Suppressor macrophage treated with lipopolysaccharide for 4 hours (primary cell): ENCODE results near the gene FAM163A.
"Not testable (repeated sequence)": the region's sequence is repeated elsewhere in the genome, so short reads cannot be mapped to it uniquely, and the experiment has no call there.

Experiments
- DNase-seq: peaks from one replicate; pipeline ENCODE4 v3.0.0-alpha.2; 2020

FAM163A gene

DNA sequence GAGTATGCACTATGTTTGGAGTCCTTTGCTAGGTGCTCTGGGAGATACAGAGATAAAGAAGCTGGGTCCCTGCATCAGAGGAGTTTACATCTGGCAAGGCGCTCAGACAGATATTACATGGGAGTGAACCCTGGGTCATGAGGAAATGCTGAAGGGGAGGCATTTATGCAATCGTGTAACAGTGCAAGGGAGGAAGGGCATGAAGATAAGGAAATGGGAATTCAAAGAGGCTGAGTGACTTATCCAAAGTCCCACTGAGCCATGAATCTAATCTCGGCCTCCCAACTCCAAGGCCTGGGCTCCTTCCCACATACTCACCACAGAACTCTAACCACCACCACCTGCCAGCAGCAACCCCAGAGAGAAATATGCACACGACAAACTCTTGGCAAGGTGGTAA, 51.6 kb downstream of the FAM163A start:
- DNase-seq, result no peak

DNA sequence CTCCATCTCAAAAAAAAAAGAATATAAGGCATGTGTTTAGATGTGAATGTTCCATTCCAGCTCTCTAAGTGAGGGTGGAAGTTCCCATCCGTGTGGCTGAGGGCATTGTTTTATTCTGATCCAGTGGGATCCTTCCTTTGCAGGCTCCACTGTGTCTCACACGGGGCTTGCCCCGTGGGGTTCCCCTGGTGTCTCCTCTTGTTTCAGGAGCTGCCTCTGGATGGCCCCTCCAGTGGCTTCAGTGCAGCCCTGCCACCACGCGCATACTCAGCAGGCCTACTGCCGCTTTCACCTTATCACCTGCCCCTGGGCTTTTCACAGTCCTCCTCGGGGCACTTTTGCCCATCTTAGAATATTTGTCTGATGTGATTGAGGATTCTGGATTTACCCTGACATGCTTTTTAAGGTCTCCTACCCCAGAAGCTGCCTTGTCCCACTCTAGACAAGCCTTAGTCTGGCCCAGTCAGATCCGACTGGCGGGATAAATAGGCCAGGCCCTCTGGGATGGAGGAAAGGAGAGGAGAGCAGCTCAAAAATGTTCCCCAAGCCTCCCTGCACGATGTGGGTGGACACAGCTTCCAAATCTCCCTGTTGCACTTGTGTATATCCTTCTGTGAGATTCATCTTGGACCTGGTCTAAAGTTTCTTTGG, 55.2 kb downstream of the FAM163A start:
- no peak for DNase-seq

DNA sequence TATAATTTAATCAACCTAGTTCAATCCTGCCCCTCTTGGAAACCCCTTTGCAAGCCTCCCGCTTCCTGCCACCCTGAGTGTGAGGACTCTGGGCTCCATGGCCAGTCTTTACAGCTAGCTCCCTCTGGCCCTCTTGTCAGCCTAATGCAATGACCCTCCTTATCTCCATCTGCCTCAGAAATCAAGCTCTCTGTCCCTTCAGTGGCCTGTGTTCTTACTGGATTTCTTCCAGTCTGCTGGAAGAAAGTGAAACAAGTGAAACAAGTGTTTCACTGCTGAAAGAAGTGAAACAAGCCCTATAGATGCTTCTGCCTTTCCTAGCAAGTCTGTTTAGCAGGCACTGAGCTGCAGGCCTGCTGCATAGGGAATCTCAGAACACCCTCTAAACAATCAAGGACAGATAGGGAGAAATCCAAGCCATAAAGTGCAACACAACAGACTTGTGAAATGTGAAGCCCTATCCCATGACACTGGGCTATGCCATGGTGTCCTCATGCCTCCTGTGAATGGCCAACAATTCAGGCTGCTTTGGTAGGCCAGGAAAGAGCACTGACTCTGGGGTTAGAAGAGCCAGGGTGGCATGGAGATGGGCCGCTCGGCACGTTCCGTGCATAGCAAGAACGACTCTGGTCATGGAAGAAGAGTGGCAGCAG, 55.9 kb downstream of the FAM163A start:
- DNase-seq, result no peak

DNA sequence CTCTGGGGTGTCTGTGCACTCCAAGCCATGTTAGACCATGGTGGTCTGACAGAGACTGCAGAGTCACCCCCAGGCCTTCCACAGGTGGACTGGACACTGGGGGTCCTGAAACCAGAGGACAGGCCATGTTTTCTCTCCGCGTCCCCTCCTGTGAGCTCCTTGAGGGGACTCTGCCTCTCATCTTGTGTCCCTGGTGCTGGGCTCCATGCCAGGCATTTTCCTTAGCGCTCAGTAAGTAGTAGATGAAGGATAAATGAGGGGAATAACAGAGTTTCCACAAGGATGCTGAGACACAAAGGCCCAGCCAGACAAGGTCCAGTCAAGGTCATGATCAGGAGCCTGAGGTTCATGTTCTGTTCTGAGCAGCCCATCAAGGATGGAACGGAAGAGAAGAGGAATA, 57.4 kb downstream of the FAM163A start:
- DNase-seq, result no peak

GRCh38 chr1:179803104-179803503, 60.0 kb downstream of the FAM163A start:
- DNase-seq, result no peak

- DNase-seq, result no peak
Measured at GRCh38 chr1:179803918-179804317, 60.8 kb downstream of the FAM163A start.

DNA sequence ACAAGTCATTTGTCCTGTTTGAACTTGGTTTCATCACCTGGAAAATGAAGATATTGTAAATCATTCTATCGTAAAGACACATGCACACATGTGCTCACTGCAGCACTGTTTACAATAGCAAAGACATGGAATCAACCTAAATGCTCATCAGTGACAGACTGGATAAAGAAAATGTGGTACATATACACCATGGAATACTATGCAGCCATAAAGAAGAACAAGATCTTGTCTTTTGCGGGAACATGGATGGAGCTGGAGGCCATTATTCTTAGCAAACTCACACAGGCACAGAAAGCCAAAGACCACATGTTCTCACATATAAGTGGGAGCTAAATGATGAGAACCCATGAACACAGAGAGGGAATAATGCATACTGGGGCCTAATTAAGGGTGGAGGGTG, 61.3 kb downstream of the FAM163A start:
- not testable (repeated sequence) for DNase-seq

GRCh38 chr1:179805291-179806195, 62.5 kb downstream of the FAM163A start:
- DNase-seq, result no peak

DNA sequence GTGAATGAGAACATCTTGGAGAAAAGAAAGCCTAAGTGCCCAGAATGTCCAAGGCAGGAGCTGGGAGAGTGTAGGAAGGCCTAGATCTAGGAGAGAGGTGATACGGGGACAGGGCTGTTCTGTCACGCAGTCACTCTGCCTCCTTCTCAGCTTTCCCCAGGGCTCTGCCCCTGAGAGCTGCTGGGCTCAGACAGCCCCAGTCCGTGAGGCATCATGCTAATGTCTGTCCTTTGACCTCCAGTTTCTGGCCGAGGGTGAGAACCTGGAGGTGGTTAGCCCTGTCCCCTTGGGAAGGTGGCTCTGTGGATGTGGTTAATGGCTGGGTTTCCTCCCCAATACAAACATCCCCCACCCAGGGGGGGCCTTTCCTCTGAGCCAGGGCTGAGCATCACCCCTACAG, 63.2 kb downstream of the FAM163A start:
- DNase-seq, result no peak

- no peak for DNase-seq
Measured at GRCh38 chr1:179807291-179807690, 64.2 kb downstream of the FAM163A start.

DNA sequence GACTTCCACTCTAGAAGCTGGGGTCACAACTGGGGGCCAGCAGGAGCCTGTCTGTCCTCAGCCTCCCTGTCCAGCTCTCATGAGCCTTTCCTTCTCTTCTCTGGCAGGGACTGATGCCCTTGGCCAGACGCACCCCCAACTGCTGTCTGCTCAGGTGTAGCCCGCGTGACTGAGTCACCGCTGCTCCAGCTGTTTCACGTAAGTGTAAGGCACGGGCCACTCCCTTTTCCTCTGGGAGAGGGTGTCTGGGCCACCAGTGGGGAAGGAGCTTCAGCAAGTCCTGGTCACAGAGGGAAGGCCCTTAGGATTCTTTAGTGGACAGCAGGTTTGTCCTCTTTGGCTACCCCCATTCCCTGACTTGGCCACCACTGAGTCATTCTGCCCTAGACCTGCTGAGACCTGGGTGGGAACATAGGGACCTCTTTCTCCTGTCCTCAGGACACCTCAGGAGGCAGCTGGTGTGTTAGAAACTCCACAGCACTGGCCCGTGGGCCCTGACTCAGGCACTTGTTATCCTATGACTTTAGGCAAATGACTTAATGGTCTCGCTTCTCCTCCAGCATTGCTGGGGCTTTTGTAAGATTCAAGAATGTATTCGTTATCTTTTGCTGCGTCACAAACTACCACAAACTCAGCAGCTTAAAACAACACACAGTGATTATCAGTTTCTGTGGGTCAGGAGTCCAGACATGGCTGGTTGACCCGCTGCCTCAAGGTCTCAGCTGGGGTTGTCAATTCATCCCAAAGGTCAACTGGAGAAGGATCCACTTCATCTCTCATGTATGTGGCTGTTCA, 64.8 kb downstream of the FAM163A start:
- DNase-seq, result no peak

DNA sequence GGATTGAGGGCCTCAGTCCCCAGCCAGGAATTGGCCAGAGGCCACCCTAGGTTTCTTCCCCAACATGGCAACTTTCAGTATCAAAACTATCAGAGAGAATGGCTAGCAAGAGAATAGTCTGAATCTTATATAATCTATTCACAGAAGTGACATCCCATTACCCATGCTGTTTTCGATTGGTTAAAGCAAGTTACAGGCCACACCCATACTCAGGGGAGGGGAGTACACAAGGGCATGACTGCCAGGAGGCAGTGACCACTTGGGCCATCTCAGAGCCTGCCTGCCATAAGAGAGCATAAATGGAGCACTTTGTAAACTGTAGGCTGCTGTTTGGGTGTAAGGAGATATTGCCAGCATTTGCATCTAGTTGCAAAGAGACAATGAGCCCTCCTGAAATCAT, 65.4 kb downstream of the FAM163A start:
- DNase-seq, result no peak

DNA sequence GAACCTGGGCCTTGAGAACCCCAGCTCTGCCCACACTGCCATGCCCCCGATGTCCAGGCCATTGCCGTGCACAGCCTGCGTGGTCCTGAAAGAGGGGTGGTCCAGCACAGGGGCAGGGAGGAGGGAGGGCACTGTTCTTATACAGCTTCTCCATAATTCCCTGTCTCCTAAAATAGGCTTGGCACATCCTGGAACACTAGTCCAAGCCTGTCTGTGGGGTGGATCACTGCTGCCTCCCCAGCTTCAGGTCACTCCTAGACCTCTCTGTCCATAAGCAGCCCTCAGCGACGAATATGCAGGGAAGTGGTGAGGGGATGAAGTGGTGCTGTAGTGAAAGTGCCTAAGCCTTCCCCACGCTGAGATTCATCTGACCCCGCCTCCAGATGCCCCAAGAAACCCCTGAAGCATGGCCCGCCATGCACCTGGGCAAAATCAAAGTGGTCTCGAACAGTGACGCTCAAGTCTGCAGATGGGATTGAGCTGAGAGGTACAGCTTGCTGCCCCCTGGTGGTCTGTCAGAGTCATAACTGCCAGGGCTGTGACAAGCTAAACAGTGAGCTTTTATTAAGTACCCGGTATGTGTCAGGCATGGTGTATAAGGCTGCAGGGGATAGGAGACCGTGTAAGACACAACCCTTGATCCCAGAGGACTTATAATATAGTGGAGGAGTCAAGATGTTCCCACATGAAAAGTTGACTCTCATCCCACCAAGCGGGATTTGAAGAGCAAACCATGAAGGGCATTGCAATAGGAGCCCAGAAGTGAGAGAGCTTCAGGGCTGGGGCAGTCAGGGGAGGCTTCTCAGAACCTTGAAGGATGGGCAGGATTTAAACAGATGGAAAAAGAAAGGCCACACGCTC, 66.6 kb downstream of the FAM163A start:
- peak; percentile 75 for DNase-seq

GRCh38 chr1:179810367-179810715, 67.2 kb downstream of the FAM163A start:
- no peak for DNase-seq

DNA sequence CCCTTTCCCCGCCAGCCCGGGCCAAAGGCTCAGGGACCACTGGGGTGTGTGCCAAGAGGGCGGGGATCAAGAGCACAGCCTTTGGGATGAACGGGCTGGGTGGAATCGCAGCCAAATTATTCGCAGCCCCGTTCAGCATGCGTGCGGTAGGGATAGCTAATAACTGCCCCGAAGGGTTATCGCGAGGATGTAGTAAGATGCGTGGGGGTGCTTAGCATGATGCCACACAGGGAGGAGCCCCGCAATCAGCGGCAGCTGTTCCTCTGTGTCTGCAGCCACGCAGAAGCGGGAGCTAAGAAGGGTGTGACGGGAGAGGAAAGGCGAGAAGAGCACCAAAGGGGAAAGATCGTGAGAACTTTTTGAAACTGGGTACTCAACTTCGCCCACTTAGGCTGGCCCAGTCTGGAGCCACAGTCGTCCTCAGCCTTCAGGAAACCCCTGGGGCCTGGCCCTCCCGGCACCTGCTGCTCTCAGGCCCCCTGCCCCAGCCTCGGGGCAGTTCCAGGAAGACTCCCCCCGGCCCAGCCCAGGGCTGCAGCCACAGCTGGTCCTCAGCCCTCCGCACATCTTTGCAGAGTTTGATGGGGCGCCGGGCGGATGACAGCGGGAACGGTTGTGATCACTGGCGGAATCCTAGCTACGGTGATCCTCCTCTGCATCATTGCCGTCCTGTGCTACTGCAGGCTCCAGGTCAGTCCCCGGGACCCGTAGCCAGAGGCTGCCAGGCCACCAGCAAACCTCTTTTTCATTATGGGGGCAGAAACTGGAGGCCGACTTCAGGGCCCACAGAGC, 69.6 kb downstream of the FAM163A start:
- DNase-seq, result no peak

- no peak for DNase-seq
Measured at GRCh38 chr1:179813626-179814545, 70.8 kb downstream of the FAM163A start.

DNA sequence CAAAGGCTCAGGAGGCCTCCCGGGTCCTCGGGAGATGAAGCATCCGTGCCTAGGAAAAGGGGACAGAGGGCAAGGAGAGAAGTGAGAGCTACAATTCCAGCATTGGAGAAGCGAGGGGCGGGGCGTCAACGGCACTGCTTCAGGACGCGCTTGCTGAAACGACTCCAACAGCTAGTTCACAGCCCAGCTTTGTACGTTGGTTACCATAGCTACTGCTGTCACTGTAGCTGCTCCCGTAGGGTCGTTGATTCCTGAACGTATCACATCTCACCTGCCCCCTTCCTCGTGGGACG, 71.4 kb downstream of the FAM163A start:
- DNase-seq, result no peak

DNA sequence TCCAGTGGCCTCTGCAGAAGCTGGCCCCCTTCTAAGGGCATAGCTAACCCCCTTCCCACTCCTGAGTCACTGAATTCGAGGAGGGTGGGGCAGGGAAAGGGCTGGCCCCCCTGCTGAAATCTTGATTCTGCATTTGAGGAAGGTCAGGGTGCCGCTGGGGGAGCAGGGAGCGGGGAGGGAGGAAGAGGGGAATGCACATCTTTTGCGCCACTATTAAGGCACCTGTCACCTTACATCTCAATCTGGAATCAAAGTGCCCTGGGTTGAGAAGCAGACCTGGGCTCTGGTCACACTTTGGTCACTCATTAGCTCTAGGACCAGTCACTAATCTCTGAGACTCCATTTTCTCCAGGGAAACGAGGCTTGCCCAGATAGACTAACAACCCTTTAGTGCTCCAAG, 72.5 kb downstream of the FAM163A start:
- no peak for DNase-seq

- no peak for DNase-seq
Measured at GRCh38 chr1:179816196-179816960, 73.3 kb downstream of the FAM163A start.

- DNase-seq, result no peak
Measured at GRCh38 chr1:179817056-179817455, 74.0 kb downstream of the FAM163A start.
